Measurements from ENCODE around the gene CARD14.
"Not testable (repeated sequence)": the region's sequence is repeated elsewhere in the genome, so short reads cannot be mapped to it uniquely, and the experiment has no call there.

CARD14 gene

DNA sequence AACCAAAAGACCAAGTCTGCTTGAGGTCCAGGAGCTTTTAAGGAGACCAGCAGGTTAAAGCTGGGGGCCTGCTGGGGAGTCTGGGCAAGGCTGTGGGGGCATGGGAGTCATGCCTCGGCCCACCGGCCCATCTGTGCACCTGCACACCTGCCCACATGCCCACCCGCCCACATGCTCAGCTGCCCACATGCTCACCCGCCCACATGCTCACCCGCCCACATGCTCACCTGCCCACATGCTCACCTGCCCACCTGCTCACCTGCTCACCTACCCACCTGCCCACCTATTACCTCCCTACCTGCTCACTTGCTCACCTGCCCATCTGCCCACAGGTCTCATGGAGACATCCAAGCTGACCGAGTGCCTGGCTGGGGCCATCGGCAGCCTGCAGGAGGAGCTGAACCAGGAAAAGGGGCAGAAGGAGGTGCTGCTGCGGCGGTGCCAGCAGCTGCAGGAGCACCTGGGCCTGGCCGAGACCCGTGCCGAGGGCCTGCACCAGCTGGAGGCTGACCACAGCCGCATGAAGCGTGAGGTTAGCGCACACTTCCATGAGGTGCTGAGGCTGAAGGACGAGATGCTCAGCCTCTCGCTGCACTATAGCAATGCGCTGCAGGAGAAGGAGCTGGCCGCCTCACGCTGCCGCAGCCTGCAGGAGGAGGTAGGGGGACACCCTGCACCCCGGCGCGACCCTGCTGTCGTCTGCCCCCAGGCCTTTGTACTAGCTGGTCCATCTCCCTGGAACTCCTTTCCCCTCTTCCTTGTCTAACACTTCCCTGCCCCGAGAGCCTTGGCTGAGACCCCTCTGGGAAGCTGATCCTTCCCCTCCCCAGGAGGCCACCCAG, 14.0 kb downstream of the CARD14 start:
- no peak for DNase-seq (ENCODE audit: low spot score)

DNA sequence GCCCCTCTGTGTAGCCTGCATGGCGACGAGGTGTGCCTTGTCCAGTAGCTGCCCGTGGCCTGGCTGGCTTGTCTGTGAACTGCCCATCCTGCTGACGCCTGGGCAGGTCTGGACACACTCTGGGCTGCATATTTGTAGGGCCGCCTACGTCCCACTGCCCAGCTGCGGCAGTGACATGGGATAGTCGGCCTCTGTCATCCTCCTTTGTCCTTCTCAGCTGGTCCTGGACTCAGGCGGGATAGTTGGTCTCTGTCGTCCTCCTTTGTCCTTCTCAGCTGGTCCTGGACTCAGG, 14.5 kb downstream of the CARD14 start:
- no peak for DNase-seq (ENCODE audit: low spot score)

DNA sequence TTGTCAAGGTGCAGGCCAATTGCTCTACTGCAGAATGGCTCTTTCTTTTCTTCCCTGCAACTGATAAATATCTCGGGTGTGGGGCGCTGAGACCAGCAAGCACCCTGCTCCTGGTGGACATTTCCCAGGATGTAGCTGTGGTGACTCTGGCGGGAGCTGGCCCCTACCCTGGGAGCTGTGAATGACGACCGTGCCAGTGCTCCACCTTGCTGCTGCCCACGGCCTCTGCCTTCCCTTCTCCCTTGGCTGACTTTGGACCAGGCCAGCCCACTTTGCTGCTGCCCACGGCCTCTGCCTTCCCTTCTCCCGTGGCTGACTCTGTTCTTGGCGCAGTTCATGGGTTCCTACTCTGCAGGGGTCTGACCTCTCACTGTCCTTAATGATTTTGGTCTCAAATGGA, 16.1 kb downstream of the CARD14 start:
- no peak for DNase-seq (ENCODE audit: low spot score)

DNA sequence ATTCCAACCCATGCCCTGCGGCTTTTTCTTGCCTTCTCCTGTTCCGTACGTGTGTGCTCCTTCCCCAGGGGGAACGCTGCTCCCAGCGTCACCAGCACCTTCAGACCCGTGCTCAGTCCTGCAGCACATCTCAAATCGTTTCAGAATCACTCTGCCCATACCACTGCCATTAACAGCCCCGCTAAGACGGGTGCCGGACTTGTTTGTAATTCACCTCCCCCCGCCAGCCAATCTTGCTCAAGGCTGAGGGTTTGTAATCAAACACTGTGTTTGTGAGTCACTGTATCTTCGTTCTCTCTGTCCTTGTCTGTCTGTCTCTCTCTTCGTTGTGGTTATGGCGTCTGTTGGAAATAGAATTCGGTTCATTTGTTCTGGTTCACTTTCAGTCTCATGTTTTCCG, 17.3 kb downstream of the CARD14 start:
- no peak for DNase-seq (ENCODE audit: low spot score)

DNA sequence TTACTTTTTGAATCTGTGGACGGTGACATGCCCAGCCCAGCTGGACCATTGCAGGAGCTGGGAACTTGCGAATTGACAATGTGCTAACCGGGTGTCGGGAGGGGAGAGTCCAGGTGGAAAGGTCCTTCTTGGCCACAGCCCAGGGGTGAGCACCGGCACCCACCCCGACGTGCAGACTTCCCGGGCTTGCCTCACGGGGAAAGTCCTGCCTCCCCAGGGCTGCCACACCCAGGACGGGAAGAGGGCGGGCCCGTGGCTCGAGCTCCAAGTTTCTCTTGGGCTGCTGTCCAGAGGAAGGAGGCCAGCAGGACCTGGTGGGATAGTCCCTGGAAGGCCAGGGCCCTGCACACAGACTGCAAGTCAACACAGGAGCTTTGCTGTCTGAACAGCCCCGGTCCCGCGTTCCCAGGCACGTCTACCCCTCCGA, 17.7 kb downstream of the CARD14 start:
- DNase-seq (ENCODE audit: low spot score): no peak

DNA sequence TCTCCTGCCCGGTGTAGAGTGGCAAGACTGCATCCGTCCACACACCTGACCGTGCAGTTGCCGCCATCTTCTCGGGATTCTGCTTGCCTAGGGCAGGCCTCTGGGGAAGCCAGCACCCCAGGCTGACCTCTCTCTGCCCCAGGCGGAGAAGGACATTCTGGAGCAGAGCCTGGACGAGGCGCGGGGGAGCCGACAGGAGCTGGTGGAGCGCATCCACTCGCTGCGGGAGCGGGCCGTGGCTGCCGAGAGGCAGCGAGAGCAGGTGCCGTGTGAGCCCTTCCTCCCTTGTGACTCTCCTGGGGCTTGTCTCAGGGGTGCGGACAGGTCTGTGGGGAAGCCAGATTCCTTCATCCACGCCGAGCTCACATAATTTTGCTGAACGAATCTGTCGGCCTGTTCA, 19.8 kb downstream of the CARD14 start:
- no peak for DNase-seq (ENCODE audit: low spot score)

DNA sequence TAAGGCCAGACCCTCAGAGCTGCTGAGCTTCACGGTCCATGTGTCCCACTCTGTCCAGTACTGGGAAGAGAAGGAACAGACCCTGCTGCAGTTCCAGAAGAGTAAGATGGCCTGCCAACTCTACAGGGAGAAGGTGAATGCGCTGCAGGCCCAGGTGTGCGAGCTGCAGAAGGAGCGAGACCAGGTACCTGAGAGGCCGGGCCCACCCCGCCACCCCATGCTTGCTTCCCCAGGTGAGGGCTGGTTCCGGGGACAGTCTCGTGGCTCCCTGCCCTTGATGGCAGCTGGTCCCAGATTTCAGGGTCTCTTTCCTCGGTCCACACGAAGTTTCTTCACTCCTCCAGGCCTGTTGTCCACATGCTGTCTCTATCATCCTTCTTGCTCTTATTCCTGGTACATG, 20.9 kb downstream of the CARD14 start:
- no peak for DNase-seq (ENCODE audit: low spot score)

DNA sequence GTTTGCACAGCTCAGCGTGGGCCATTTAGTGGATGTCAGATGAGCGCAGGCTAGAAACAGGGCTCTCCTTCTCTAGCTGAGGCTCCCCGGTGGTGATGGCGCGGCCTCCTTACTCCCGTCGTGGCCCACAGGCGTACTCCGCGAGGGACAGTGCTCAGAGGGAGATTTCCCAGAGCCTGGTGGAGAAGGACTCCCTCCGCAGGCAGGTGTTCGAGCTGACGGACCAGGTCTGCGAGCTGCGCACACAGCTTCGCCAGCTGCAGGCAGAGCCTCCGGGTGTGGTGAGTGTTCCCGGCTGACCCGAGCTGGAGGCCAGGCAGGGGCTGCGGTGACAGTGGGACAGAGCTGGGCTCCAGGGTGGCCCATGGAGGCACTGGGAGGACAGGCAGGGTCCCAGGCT, 21.4 kb downstream of the CARD14 start:
- DNase-seq (ENCODE audit: low spot score): no peak

DNA sequence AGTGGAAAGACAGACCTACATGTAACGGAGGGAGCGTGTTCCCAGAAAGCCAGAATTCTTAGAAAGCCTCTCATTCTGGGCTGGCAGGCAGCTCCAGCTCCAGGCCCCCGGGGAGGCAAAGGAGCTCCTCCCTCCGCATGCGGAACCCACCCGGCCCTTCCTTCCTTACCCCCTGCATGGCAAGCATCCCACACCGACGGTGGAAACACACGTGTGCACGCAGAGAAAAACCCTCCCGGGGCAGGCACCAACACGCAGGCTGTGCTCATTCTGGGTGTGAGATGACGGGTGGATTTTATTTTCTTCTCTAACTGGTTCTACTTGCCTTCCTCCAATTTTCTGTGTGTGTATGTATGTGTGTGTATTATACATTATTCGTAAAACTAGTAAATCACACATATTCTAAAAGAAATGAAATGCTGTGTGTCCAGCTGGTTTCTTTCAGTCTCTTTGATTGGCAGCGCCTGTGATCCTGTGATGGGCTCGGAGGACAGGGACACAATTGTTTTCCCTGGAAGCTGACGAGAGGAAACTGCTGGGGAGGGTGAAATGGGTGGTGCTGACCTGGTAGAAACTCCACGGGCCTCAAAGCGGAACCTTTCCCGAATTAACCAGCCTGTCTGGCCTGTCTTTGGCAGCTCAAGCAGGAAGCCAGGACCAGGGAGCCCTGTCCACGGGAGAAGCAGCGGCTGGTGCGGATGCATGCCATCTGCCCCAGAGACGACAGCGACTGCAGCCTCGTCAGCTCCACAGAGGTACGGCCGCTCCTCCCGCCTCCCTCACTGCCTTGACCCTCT, 22.2 kb downstream of the CARD14 start:
- peak; percentile 85 for DNase-seq (ENCODE audit: low spot score)

DNA sequence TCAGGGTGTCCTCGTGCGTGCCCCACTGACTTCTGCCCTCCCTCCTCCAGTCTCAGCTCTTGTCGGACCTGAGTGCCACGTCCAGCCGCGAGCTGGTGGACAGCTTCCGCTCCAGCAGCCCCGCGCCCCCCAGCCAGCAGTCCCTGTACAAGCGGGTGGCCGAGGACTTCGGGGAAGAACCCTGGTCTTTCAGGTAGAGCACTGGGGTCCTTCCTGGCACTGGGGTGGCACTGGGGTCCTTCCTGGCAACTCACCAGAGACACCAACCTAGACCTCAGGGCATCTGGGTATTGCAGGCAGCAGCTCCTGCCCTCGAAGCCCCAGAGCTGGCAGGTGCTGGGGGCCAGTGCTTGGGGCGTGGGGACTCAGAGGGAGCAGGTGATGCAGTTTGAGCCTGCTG, 25.3 kb downstream of the CARD14 start:
- DNase-seq (ENCODE audit: low spot score): no peak

DNA sequence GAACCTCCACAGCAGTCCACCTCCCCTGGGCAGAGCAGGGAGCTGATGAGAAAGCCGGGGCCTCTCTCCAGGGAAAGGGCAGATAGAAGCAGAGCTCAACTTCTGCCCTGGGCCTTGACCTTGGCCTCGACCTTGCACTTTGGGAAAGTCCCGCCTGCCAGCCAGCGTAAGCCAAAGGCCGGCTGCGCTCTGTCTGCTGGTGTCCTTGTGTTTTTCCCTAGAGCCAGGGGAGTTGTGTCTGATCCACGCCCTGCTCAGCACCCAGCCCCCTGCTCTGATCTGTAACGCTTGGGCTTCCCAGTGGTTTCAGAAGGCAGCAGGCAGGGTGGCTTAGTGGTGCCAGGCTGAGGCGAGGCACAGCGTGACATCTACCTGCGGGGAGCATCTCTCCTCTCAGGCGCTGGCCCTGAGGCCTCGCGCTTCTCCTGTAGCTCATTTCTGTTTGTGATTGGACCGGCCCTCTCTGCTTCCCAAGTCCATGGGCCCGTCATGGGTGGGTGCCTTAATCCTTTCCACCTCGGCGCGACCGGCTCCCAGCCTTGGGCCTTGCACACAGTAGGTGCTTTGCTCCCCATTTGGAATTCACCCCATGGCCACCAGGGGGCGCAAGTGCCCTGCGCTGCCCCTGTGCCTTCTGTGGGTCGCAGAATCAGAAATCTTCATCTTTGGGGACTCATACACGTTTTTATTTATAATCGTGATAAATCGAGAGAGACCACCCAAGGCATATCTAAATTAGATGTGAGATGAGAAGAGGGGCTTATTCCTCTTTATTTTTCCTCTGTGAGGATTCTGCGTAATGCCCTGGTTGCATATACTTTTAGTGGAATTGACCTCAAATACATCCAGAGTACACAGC, 26.1 kb downstream of the CARD14 start:
- DNase-seq (ENCODE audit: low spot score): no peak

DNA sequence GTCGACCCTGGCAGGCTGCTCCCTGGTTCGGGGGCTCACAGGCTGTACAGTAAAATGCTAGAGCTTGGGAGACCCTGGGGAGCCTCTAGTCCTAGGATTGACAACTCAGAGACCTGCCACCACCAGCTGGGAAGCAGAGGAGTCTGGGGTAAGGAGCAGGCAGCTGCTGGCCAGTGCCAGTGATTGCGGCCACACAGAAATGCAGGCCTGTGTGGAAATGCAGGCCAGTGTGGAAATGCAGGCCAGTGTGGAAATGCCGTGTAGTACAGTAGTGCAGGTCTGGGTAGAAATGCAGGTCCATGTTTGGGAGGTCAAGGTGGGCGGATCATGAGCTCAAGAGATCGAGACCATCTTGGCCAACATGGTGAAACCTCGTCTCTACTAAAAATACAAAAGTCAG, 26.8 kb downstream of the CARD14 start:
- DNase-seq (ENCODE audit: low spot score): no peak

DNA sequence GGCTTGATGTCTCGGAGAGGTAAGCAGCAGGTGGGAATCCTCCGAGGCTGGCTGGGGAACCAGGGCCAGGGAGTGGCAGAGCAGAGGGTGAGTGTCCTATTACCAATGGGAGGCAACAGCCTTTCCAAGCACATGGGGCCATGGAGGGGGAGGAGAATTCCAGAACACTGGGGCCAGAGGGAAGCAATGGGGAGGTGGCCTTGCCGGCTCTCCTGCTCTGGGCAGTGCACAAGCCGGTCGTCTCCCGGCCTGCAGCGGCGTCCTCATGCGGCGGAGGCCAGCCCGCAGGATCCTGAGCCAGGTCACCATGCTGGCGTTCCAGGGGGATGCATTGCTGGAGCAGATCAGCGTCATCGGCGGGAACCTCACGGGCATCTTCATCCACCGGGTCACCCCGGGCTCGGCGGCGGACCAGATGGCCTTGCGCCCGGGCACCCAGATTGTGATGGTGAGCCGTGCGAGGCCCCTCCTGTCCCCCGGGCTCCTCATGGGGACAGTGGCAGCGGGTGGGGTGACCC, 28.4 kb downstream of the CARD14 start:
- no peak for DNase-seq (ENCODE audit: low spot score)

DNA sequence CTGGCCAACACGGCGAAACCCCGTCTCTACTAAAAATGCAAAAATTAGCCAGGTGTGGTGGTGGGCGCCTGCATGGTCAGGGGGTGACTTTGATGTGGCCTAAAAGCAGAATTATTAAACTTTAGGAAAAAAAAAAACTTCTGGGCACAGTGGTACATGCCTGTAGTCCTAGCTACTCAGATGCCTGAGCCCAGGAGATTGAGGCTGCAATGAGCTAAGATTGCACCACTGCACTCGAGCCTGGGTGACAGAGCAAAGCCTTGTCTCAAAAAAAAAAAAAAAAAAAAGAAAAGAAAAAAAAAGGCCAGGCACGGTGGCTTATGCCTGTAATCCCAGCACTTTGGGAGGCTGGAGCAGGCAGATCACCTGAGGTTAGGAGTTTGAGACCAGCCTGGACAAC, 29.5 kb downstream of the CARD14 start:
- not testable (repeated sequence) for DNase-seq (ENCODE audit: low spot score)

DNA sequence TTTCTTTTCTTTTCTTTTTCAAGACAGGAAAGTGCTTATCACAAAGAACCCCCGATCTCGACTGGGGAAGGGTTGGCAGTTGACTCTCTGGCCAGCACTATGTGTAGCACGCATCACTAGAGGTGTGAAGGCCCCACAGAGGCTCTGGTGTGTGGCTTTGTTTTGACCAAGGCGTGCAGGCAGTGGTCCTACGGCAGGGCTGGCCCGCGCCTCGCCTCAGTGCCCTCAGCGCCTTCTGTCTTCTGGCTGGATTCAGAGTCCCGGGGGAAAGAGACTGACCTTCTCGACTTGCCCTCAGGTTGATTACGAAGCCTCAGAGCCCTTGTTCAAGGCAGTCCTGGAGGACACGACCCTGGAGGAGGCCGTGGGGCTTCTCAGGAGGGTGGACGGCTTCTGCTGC, 31.6 kb downstream of the CARD14 start:
- DNase-seq (ENCODE audit: low spot score): no peak

DNA sequence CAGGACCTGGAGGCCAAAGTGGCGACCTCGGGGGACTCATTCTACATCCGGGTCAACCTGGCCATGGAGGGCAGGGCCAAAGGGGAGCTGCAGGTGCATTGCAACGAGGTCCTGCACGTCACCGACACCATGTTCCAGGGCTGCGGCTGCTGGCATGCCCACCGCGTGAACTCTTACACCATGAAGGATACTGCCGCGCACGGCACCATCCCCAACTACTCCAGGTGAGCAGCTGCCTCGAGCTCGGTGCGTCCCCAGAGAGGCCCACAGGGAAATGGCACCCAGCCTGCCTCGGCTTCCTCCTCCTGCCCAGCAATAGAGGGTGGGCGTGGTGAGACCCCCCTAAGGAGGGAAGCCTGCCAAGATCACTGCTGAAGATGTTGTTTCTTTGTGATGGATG, 32.4 kb downstream of the CARD14 start:
- no peak for DNase-seq (ENCODE audit: low spot score)

DNA sequence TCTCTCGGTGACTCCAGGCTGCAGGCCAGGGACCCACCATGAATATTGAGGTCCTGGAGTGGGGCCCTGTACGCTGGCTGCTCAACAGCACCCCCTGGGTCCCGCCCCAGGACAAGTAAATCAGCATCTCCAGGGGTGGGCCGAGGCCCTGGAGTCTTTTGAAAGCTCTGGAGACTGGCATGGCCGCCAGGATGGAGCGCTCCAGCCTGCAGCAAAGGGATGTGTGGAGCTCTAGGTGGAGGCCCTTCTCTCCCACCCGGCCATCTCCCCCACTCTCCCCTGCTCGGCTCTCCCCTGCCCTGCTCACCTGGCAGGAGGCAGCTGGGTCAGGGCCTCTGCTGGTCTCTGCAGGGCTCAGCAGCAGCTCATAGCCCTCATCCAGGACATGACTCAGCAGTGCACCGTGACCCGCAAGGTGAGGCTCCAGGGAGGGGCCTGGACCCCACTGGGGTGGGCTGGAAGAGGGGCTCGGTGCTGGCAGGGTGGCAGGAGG, 33.7 kb downstream of the CARD14 start:
- no peak for DNase-seq (ENCODE audit: low spot score)

DNA sequence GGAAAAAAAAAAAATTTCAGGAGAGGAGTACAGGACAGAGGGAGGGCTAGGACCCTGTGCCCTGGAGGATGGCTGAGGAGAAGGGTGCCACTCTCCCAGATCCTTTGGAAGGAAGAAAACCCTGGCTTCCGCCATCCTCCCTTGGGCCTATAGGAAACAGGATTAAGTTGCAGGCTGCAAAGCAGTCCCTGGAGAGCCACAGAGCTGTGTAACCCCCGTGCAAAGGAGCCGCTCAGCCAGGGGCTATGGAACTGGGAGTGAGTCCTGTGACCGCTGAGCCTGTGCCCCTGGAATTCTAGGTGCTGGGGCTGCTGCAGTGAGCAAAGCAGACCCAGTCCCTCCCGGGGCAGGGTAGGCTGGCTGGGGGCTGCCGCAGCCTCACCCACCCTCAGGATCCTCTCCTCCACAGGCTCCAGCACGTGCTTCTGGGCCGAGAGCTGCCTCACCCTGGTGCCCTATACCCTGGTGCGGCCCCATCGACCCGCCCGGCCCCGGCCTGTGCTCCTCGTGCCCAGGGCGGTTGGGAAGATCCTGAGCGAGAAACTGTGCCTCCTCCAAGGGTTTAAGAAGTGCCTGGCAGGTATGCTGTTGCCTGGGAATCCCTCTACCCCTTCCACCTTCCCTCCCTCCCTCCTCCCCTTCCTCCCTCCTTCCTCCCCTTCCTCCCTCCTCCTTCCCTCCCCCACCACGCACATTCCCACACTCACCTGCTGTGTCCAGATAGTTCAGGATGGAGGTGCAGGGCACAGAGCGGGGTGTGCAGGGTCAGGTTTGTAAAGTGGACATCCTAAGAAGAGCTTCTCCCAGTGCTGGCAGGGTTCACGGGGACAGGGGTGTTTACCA, 35.0 kb downstream of the CARD14 start:
- no peak for DNase-seq (ENCODE audit: low spot score)

DNA sequence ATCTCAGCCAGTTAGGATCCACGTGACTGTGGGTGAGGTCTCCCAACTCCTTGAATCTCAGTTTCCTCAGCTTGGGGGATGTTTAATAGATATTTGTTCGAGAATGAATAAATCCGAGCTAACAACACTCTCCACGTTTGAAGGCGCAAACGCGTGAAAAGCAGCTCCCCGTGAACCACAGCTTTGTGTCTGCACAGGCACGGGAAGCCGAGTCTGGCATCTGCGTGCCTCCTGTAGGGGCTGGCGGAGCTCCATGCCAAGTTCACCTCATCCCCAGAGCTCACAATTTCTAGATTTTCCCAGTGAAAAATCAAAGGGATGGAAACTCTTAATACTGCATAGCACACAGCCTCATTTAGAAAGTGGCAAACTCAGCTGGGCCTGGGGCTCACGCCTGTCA, 36.0 kb downstream of the CARD14 start:
- DNase-seq (ENCODE audit: low spot score): no peak

DNA sequence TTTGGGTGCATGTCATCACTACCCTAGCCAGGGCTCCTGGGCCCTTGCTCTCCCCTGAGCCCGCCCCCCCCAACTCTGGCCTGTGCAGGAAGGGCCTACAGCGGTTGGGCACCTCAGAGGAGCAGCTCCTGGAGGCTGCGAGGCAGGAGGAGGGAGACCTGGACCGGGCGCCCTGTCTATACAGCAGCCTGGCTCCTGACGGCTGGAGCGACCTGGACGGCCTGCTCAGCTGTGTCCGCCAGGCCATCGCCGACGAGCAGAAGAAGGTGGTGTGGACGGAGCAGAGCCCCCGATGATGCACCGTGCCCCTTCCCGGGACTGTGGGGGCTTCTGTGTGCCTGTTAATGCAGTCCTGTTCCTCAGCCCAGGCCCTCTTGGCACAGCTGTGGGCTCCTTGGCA, 38.2 kb downstream of the CARD14 start:
- DNase-seq (ENCODE audit: low spot score): no peak

DNA sequence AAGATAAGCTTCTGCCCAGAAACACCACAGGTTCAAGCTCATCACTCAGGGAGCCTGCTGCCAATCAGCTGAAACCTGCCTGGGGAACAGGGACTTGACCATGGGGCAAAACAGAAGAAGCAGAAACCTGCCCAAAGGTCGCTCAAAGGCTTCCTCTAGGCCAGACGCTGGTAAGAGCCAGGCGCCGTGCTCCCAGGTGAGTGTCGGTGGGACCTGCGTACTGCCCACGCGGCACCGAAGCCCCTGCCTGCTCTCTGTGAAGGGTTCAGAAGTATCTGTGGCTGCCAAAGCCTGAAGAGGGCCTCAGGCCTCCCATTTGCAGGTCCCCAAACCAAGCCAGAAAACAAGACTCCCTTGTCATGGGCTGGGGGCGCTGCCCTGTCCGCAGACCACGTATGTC, 39.9 kb downstream of the CARD14 start:
- DNase-seq (ENCODE audit: low spot score): no peak

All from globus pallidus (tissue), 1 donor.